Testis (tissue), 3 donors: ENCODE data around the gene HSPB9. TPM values are rescaled to one million over a fixed set of nuclear protein-coding genes. Genes with fewer than 3 reads are reported as not detected.
A peak's percentile ranks its signal among the peaks of the same experiment; 100 is the strongest.

Source experiments
- DNase-seq: peaks from one replicate; pipeline ENCODE4 v3.0.0-alpha.2; 2019
- H3K27ac ChIP-seq, 2 donors: fragments of 200-600 bp; sonication (generic); one replicate each; pipeline ENCODE4 v1.5.1; 2019
- H3K27me3 ChIP-seq: fragments of 200-600 bp; sonication (generic); one replicate; pipeline ENCODE4 v1.5.1; 2019
- H3K36me3 ChIP-seq: fragments of 200-600 bp; sonication (generic); one replicate; pipeline ENCODE4 v1.5.1; 2017; ENCODE audit warnings: low read depth; ENCODE audit errors: missing control alignments
- H3K4me1 ChIP-seq: fragments of 200-600 bp; sonication (generic); one replicate; pipeline ENCODE4 v1.5.1; 2019
- H3K4me3 ChIP-seq, 2 donors: fragments of 200-600 bp; sonication (generic); one replicate each; pipeline ENCODE4 v1.5.1; 2017 to 2019
- H3K9me3 ChIP-seq: fragments of 200-600 bp; sonication (generic); one replicate; pipeline ENCODE4 v1.5.1; 2017
- CTCF ChIP-seq, 3 experiments: fragments of 450-650 bp in 2 of 3; fragments of 200-600 bp in 1 of 3; sonication (generic) in 1 of 3; IDR thresholded peaks; one replicate each; pipeline ENCODE4 v1.5.1; 2016 to 2019; ENCODE audit warnings: antibody characterized with exemption in 3 of 3, mild to moderate bottlenecking in 2 of 3, moderate library complexity in 1 of 3
- POLR2A ChIP-seq: fragments of 450-650 bp; IDR thresholded peaks from one replicate; pipeline ENCODE4 v1.6.1; 2017; ENCODE audit warnings: antibody characterized with exemption, mild to moderate bottlenecking, moderate library complexity
- WGBS, 2 donors: methylation state at CpG; one replicate each; pipeline ENCODE4 v1.1.5; 2018; 5-methylcytosine and 5-hydroxymethylcytosine counted together
- intact Hi-C: fragments of 100-400 bp; cut with DNase I; formaldehyde crosslinking; loops from one replicate; pipeline ENCODE4 v1.15.1; 2023; ENCODE audit warnings: low total_unique reads
- polyA plus RNA-seq: library from polyadenylated mRNA; stranded (reverse); fragments of 350-450 nt; fragmentation: Illumina TruSeq; extraction: RNeasy Lipid Tissue Mini Kit (QIAGEN cat#74804); gene quantifications from one replicate; pipeline ENCODE4 v1.2.3, GENCODE V29; 2014; ENCODE audit warnings: low read depth, low replicate concordance; ENCODE audit not compliant: insufficient read depth
- total RNA-seq, 2 donors: library from RNA; depleted of rRNA; stranded (reverse); fragments of >200 nt; gene quantifications; one replicate each; pipeline ENCODE4 v1.2.3, GENCODE V29; 2016

The HSPB9 gene
- total and polyA plus RNA-seq, 3 donors from 2014 or later, result 6.9 to 12.9 (median 9.8) TPM

GRCh38 chr17:42124256-42124655 lies 1.7 kb downstream of the HSPB9 start:
- Histone ChIP-seq H3K9me3 (no peaks in the 10 kb centered on the region), H3K4me1 (peaks cover 23% of the 10 kb centered on the region), H3K27ac (no peak overlapping the region), H3K27me3 (no peaks in the 10 kb centered on the region), H3K36me3 (no peaks in the 10 kb centered on the region), H3K4me3 (no peak overlapping the region)
- TF ChIP-seq POLR2A (no peak), CTCF (IDR thresholded peaks at IDR 0.05) (no peak)
- WGBS, 2 donors, result 87 to 90% methylated on average over 3 of the region's 3 CpGs
- intact Hi-C loops, result no loop called here
- DNase-seq, result no peak

- Histone ChIP-seq H3K4me1 (peaks cover 32% of the 10 kb centered on the region), H3K36me3 (no peaks in the 10 kb centered on the region), H3K4me3 (no peak overlapping the region), H3K27ac (no peak overlapping the region), H3K9me3 (no peaks in the 10 kb centered on the region), H3K27me3 (no peaks in the 10 kb centered on the region)
- 81% methylated on average over 12 of the region's 12 CpGs for WGBS, 2 donors
- no peak for TF ChIP-seq POLR2A
- no peak for TF ChIP-seq CTCF (IDR thresholded peaks at IDR 0.05)
- intact Hi-C loops, result no loop called here
- DNase-seq, result no peak
Observed at GRCh38 chr17:42125565-42125964, 3.0 kb downstream of the HSPB9 start.

DNA sequence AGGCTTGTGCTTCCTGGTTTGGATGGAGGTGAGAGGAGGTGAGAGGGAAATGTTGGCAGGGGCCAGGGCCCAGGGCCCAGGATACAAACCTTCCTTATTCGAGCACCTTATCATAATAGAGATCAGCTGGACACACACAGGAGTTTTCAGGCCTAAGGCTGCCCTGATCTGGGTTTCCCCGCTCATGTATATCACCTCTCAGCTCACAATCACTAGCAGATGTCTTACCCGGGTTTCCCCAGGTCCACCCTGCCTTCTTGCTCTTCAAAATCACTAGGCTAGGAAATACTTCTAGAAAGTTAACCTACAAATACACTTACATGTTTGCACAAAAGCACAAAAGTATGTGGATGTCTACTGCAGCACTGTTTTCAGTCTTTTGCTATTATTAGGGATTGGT lies 4.2 kb downstream of the HSPB9 start:
- H3K9me3 ChIP-seq, result no peaks in the 10 kb centered on the region
- no peak overlapping the region for H3K4me3 ChIP-seq
- peaks cover 40% of the 10 kb centered on the region for H3K4me1 ChIP-seq
- H3K27me3 ChIP-seq, result no peaks in the 10 kb centered on the region
- H3K27ac ChIP-seq, result no peak overlapping the region
- intact Hi-C loops, result no loop called here
- DNase-seq, result no peak
- 85 to 97% methylated on average over 3 of the region's 3 CpGs for WGBS, 2 donors
- H3K36me3 ChIP-seq, result no peaks in the 10 kb centered on the region
- TF ChIP-seq POLR2A (no peak), CTCF (IDR thresholded peaks at IDR 0.05) (no peak)

- Histone ChIP-seq H3K9me3 (no peaks in the 10 kb centered on the region), H3K27ac (no peak overlapping the region), H3K4me1 (peaks cover 37% of the 10 kb centered on the region), H3K27me3 (no peaks in the 10 kb centered on the region), H3K4me3 (no peak overlapping the region), H3K36me3 (no peaks in the 10 kb centered on the region)
- TF ChIP-seq POLR2A (no peak), CTCF (IDR thresholded peaks at IDR 0.05) (no peak)
- 88 to 93% methylated on average over 6 of the region's 6 CpGs for WGBS, 2 donors
- intact Hi-C loops, result no loop called here
- no peak for DNase-seq
Observed at GRCh38 chr17:42127414-42127813, 4.8 kb downstream of the HSPB9 start.

DNA sequence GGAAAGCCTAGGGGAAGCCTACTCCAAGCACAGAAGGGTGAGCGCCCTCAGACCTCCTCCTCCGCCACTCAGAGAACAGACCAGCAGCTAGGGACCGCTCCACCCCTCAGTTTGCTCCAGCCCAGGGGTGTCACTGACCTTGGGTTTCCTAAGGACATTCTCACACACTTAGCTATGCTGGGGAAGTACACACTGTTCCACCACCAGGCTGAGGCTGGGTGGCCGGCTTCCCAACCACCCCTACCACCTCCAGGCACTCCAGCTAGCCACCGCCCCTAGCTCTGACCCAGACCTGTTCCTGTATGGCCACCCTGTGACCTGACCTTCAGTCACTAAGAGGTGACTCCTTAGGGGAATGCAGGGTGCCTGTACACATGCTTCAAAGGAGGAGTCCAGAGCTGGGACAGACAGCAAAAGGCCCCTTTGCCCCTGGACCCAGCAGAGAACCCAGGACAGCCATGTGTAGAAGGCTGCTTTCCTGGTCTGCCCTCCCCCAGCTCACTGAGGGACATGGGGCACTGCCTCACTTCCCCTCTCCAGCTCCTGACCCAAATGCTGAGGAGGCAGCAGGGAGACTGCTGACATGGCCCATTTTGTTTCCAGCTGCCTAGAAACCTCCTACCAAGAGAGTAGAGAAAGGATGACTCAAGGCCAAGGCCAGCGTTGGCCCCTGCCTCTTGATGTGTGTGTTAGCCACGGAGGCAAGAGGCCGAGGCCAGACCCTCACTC lies 6.7 kb downstream of the HSPB9 start:
- Histone ChIP-seq H3K4me3 (no peak overlapping the region), H3K27me3 (no peaks in the 10 kb centered on the region), H3K36me3 (no peaks in the 10 kb centered on the region), H3K4me1 (peaks cover 45% of the 10 kb centered on the region), H3K9me3 (no peaks in the 10 kb centered on the region), H3K27ac (peak overlapping the region; percentile 89)
- no peak for TF ChIP-seq POLR2A
- TF ChIP-seq CTCF (IDR thresholded peaks at IDR 0.05), result peak in 2 of 3 experiments; percentile 13 to 24
- intact Hi-C loops, result no loop called here
- 27 to 36% methylated on average over 3 to 8 of the region's 8 CpGs for WGBS, 2 donors
- peak; percentile 86 for DNase-seq
